ENCODE results near the gene ADPRM. TPM values are rescaled to one million over a fixed set of nuclear protein-coding genes. Genes with fewer than 3 reads are reported as not detected.
A peak's percentile ranks its signal among the peaks of the same experiment; 100 is the strongest.

The ADPRM gene
- total and polyA plus RNA-seq, 8 donors, result 0.87 to 24.4 (median 11.0) TPM; not detected in 1

GRCh38 chr17:10726196-10726595, 28.8 kb downstream of the ADPRM start:
- H3K4me3 ChIP-seq, result no peak overlapping the region
- no peaks in the 10 kb centered on the region for H3K9me3 ChIP-seq
- intact Hi-C loops (cut with DNase I; ENCODE audit: low total_unique reads), result no loop called here
- no peak for DNase-seq
- H3K27me3 ChIP-seq, result peaks cover 0 to 7% (median 0%) of the 10 kb centered on the region in 3 donors
- peaks cover 7 to 56% (median 52%) of the 10 kb centered on the region in 4 donors for H3K36me3 ChIP-seq
- H3K4me1 ChIP-seq, result peaks cover 0 to 26% (median 11%) of the 10 kb centered on the region in 4 donors
- WGBS, 5 donors, result 48 to 61% (median 56%) methylated on average over 2 of the region's 2 CpGs
- TF ChIP-seq CTCF (IDR thresholded peaks at IDR 0.05) (no peak), POLR2A (IDR thresholded peaks at IDR 0.05) (no peak), POLR2AphosphoS5 (IDR thresholded peaks at IDR 0.05) (no peak), EP300 (IDR thresholded peaks at IDR 0.05) (no peak)
- no peak overlapping the region for H3K27ac ChIP-seq

GRCh38 chr17:10727192-10727591, 29.8 kb downstream of the ADPRM start:
- WGBS, 5 donors, result 70 to 90% (median 82%) methylated on average over 5 of the region's 5 CpGs
- Histone ChIP-seq H3K27ac (no peak overlapping the region), H3K9me3 (no peaks in the 10 kb centered on the region), H3K36me3 (peaks cover 7 to 52% (median 45%) of the 10 kb centered on the region in 4 donors), H3K4me3 (no peak overlapping the region), H3K27me3 (peaks cover 0 to 7% (median 0%) of the 10 kb centered on the region in 3 donors), H3K4me1 (peaks cover 0 to 34% (median 14%) of the 10 kb centered on the region in 4 donors)
- intact Hi-C loops (cut with DNase I; ENCODE audit: low total_unique reads), result no loop called here
- TF ChIP-seq POLR2A (IDR thresholded peaks at IDR 0.05) (no peak), CTCF (IDR thresholded peaks at IDR 0.05) (no peak), EP300 (IDR thresholded peaks at IDR 0.05) (no peak), POLR2AphosphoS5 (IDR thresholded peaks at IDR 0.05) (no peak)
- no peak for DNase-seq

GRCh38 chr17:10728331-10728892, 31.0 kb downstream of the ADPRM start:
- WGBS, 5 donors, result 92 to 94% (median 92%) methylated on average over 10 of the region's 10 CpGs
- intact Hi-C loops (cut with DNase I; ENCODE audit: low total_unique reads), result no loop called here

More at GRCh38 chr17:10728331-10728892, 31.0 kb downstream of the ADPRM start:
- Histone ChIP-seq H3K4me3 (no peak overlapping the region), H3K9me3 (no peaks in the 10 kb centered on the region), H3K36me3 (peaks cover 7 to 40% (median 33%) of the 10 kb centered on the region in 4 donors), H3K4me1 (peaks cover 0 to 34% (median 14%) of the 10 kb centered on the region in 4 donors), H3K27me3 (peaks cover 0 to 7% (median 0%) of the 10 kb centered on the region in 3 donors), H3K27ac (peak overlapping the region in 3 of 5 donors; percentile 94 to 96 (median 95))
- TF ChIP-seq POLR2A (IDR thresholded peaks at IDR 0.05) (no peak), POLR2AphosphoS5 (IDR thresholded peaks at IDR 0.05) (no peak), EP300 (IDR thresholded peaks at IDR 0.05) (no peak), CTCF (IDR thresholded peaks at IDR 0.05) (no peak)
- DNase-seq, result no peak

All from stomach (tissue), 9 donors.